Stimulated activated naive CD8-positive, alpha-beta T cell treated with anti-CD3 and anti-CD28 coated beads, Interleukin-15, Interleukin-2, amounts not matched to agents 100 U/mL and 50 U/mL, for 24 hours (primary cell): ENCODE data around the gene APC.
"Not testable (repeated sequence)": the region's sequence is repeated elsewhere in the genome, so short reads cannot be mapped to it uniquely, and the experiment has no call there.

Experiments
- ATAC-seq: fragments of 150-1000 bp; cut with Tn5 transposase; one replicate; pipeline ENCODE4 v1.10.0; 2021
- DNase-seq: peaks from one replicate; pipeline ENCODE4 v3.0.0; 2021

APC gene

GRCh38 chr5:112860571-112860928, 122.9 kb downstream of the APC start:
- DNase-seq, ATAC-seq: not testable (repeated sequence)

DNA sequence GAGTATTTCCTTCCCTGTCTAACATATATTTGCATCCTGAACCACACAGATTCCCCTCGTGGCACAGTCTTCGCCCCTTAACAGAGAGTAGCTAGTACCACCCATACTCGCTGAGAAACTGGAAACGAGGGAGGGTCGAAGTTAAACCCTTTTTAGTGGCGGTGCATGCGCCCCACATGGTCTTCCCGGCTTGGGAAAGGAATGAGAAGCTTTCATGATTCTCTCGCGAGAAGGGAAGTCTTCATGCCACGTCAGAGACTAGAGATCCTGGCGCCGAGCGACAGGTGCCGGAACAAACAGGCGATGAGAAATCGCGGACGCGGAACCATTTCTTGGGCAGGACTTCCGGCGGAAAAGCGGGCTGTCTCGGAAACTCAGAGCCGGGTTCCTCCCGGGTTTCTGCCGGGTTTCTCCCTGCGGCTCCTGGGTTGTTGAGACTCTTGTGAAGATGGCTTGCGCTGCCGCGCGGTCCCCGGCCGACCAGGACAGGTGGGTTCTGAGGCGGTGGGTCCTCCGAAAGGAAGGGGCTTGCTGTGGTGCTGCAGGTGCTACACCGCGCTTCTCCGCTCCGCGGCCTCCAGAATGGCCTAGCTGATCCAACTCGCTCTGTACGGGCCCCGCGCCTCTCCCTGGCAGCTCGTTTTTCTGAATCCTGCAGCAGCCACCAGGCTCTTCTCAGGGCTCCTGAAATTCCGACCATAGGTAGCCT, 123.4 kb downstream of the APC start, which contains the start of gene SRP19:
Gene SRP19, plus strand, starts transcription at position 359 of the 709 bp plus-strand sequence. Its CDS starts 90 bp downstream, at position 449.
- ATAC-seq (peak; percentile 95), DNase-seq (peak; percentile 90)

DNA sequence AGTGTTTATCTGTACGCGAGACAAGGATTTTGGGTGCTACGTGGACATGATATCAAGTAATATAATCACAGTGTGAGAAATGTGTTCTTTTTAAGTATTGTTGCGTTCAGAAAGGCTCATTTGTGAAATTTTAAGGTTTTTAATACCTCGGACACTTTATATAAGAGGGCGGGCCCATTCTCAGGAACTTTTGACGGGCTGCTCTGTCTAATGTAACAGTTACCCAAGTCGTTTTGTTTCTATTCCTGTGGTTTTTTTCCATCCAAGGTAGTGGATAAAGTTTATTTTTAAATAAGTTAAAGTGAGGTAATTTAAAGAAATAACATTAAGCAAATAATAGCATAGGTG, 123.9 kb downstream of the APC start:
- DNase-seq (no peak), ATAC-seq (no peak)

DNA sequence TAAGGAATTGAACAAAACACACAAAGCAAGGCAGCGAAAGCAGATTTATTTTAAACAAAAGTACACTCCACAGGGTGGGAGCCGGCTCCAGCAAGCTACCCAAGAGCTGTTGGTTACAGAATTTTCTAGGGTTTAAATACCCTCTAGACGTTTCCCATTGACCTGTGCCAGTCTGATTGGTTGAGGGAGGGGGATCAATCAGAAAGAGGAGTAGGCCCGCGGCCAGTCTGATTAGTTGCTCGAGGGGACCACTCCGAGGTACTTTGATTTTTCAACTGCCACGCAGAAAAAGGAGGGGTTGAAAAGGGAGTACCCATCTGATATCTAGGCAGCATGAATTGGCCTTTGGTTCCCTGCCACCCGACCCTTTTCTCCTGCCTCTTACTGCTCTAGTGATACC, 124.4 kb downstream of the APC start:
- ATAC-seq (no peak), DNase-seq (no peak)

DNA sequence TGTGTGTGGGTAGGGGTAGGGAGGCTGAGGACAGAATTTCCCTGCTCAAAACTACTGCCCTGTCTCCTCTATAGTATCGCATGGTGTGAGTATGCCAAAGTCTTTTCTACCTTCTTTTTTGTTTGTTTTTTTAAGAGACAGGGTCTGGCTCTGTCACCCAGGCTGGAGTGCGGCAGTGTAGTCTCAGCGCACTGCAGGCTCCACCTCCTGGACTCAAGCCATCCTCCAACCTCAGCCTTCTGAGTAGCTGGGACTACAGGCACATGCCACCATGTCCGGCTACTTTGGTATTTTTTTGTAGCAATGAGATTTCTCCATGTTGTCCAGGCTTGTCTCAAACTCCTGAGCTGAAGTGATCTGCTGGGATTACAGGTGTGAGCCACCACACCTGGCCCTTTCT, 125.9 kb downstream of the APC start:
- ATAC-seq (no peak), DNase-seq (no peak)

GRCh38 chr5:112865128-112865527, 127.4 kb downstream of the APC start:
- no peak for DNase-seq
- ATAC-seq = no peak

GRCh38 chr5:112866739-112867138, 129.1 kb downstream of the APC start:
- DNase-seq (no peak), ATAC-seq (no peak)

- DNase-seq (no peak), ATAC-seq (no peak)
Observed at GRCh38 chr5:112867411-112867810, 129.7 kb downstream of the APC start.

GRCh38 chr5:112869948-112870347, 132.3 kb downstream of the APC start:
- DNase-seq (no peak), ATAC-seq (no peak)

GRCh38 chr5:112870966-112871365, 133.3 kb downstream of the APC start:
- no peak for DNase-seq
- ATAC-seq = no peak

GRCh38 chr5:112876362-112876761, 138.7 kb downstream of the APC start:
- DNase-seq = no peak
- no peak for ATAC-seq

GRCh38 chr5:112878101-112878500, 140.4 kb downstream of the APC start:
- DNase-seq = no peak
- no peak for ATAC-seq

- ATAC-seq = peak; percentile 90
- DNase-seq = peak; percentile 37
Observed at GRCh38 chr5:112878760-112879159, 141.1 kb downstream of the APC start.

- DNase-seq (no peak), ATAC-seq (no peak)
Observed at GRCh38 chr5:112880219-112880964, 142.7 kb downstream of the APC start.

DNA sequence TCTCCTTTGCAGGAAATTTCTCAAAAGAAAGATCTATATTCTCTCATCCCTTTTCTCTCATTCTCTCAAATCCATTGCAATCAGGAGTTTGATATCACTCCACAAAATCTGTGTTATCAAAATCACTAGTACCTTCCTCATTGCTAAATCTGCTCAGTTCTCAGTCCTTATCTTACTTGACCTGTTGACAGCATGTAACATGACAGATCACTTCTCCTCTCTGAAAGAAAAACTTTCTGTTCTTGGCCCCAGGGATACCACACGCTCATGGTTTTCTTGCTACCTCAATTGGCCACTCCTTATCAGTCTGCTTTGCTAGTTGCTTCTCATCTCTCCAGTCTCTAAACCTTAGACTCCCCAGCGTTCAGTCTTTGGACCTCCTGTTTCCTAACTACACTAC, 145.5 kb downstream of the APC start:
- ATAC-seq = no peak
- no peak for DNase-seq

DNA sequence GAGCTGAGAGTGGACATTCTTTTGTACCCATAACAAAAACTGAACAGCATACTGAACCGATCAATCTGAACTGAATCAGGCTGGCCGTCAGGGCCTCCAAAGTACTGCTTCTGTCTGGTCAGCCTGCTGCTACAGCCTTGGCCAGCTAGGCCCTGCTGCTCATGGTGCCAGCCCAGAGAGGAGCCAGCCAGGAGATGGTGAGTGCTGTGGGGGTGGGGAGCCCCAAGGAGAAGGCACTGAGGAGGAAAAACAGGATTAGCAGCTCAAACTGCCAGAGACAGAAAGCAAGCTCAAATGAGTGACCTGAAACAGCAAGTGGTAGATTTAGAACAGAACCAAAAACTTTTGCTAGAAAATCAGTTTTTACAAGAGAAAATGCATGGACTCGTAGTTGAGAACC, 147.3 kb downstream of the APC start:
- ATAC-seq (no peak), DNase-seq (no peak)

GRCh38 chr5:112886975-112887374, 149.3 kb downstream of the APC start:
- DNase-seq (no peak), ATAC-seq (peak; percentile 77)

DNA sequence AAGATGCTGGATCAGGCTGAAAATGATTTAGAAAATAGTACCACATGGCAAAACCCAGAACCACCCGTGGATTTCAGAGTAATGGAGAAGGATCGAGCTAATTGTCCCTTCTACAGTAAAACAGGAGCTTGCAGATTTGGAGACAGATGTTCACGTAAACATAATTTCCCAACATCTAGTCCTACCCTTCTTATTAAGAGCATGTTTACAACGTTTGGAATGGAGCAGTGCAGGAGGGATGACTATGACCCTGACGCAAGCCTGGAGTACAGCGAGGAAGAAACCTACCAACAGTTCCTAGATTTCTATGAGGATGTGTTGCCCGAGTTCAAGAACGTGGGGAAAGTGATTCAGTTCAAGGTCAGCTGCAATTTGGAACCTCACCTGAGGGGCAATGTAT, 154.4 kb downstream of the APC start:
- not testable (repeated sequence) for DNase-seq, ATAC-seq

DNA sequence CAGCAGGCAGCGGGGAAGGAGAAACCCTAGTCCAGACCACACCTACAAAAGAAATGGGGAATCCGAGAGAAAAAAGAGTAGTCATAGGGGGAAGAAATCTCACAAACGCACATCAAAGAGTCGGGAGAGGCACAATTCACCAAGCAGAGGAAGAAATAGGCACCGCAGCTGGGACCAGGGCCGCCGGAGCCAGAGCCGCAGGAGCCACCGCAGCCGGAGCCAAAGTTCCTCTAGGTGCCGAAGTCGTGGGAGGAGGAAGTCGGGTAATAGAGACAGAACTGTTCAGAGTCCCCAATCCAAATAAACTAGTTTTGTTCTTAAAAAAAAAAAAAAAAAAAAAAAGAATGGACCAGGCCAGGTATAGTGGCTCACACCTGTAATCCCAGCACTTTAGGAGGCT, 155.1 kb downstream of the APC start:
- ATAC-seq (no peak), DNase-seq (no peak)

- no peak for DNase-seq
- ATAC-seq = no peak
Observed at GRCh38 chr5:112895682-112896081, 158.0 kb downstream of the APC start.
